Testis (tissue), 2 donors: Measurements from ENCODE around the gene TOMM40L.

ENCODE experiments used
- CTCF ChIP-seq, 3 experiments: fragments of 450-650 bp in 2 of 3; fragments of 200-600 bp in 1 of 3; sonication (generic) in 1 of 3; IDR thresholded peaks; one replicate each; pipeline ENCODE4 v1.5.1; 2016 to 2019; ENCODE audit warnings: antibody characterized with exemption in 3 of 3, mild to moderate bottlenecking in 2 of 3, moderate library complexity in 1 of 3
- POLR2A ChIP-seq: fragments of 450-650 bp; IDR thresholded peaks from one replicate; pipeline ENCODE4 v1.6.1; 2017; ENCODE audit warnings: antibody characterized with exemption, mild to moderate bottlenecking, moderate library complexity

GRCh38 chr1:161182214-161182613, 43.6 kb upstream of the TOMM40L start:
- TF ChIP-seq CTCF (IDR thresholded peaks at IDR 0.05) (no peak), POLR2A (no peak)
